ENCODE data around the gene SGCA.

SGCA gene

DNA sequence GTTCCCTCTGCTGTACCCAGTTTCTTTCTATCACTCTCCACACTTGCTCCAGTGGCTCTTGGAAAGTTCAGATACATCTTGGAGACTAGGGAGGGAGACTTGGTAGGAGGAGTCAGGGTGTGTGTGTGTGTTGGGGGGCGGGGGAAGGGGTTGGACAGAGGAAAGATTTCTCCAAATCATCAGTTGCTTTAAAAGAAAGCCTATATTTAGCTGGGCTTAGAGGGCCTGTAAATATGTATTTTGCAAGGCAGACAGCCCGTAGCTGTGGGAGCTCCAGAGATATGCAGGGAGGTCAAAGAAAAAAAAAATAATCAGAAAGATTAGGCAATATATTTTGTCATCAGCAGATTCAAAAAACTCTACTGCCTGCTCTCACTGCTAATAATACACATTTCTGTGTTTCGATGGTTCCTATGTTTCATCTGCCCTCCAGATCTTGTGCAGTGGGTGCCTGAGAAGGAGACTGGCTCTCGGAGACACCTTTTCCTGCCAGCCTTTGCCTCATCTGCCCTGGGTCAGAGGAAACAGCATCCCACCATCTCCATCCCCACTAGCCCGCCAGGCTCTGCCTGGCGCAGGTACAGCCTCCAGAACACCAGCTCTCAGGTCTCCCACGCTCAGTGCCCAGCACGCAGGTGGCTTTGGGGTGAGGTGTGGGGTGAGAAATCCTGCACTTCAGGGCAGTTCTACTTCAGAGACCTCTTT is 10.5 kb upstream of the SGCA start:
- H3K4me3 ChIP-seq (ENCODE audit: low read depth in 1 of 2, low read length in 2 of 2): no peak overlapping the region
- DNase-seq: no peak
- H3K27me3 ChIP-seq (ENCODE audit: insufficient read depth, low read length, poor library complexity): no peaks in the 10 kb centered on the region
- TF ChIP-seq, protein P1, sequence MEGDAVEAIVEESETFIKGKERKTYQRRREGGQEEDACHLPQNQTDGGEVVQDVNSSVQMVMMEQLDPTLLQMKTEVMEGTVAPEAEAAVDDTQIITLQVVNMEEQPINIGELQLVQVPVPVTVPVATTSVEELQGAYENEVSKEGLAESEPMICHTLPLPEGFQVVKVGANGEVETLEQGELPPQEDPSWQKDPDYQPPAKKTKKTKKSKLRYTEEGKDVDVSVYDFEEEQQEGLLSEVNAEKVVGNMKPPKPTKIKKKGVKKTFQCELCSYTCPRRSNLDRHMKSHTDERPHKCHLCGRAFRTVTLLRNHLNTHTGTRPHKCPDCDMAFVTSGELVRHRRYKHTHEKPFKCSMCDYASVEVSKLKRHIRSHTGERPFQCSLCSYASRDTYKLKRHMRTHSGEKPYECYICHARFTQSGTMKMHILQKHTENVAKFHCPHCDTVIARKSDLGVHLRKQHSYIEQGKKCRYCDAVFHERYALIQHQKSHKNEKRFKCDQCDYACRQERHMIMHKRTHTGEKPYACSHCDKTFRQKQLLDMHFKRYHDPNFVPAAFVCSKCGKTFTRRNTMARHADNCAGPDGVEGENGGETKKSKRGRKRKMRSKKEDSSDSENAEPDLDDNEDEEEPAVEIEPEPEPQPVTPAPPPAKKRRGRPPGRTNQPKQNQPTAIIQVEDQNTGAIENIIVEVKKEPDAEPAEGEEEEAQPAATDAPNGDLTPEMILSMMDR (IDR thresholded peaks at IDR 0.05; ENCODE audit: borderline replicate concordance, extremely low read depth, low read length, poor library complexity, severe bottlenecking): no peak
- TF ChIP-seq EZH2 (IDR thresholded peaks at IDR 0.05; ENCODE audit: borderline replicate concordance, low read depth, low read length, severe bottlenecking): no peak
- peaks cover 4% of the 10 kb centered on the region for H3K79me2 ChIP-seq (ENCODE audit: insufficient read depth, low read length)
- no peak for ATAC-seq (ENCODE audit: insufficient read depth, low read depth)
- H3K36me3 ChIP-seq (ENCODE audit: insufficient read depth, low read length): no peaks in the 10 kb centered on the region
- H3K9ac ChIP-seq (ENCODE audit: low read depth, low read length): no peak overlapping the region
- H3K4me1 ChIP-seq (ENCODE audit: insufficient read depth, low read length): peaks cover 15% of the 10 kb centered on the region
- no peaks in the 10 kb centered on the region for H3K9me3 ChIP-seq (ENCODE audit: insufficient read depth, low read length, severe bottlenecking)
- no peak overlapping the region for H3K4me2 ChIP-seq (ENCODE audit: insufficient read depth, low read length)
- no peaks in the 10 kb centered on the region for H4K20me1 ChIP-seq (ENCODE audit: insufficient read depth, low read length)
- H2AFZ ChIP-seq (ENCODE audit: low read depth, low read length): no peak overlapping the region
- H3K27ac ChIP-seq (ENCODE audit: low read length): no peak overlapping the region

DNA sequence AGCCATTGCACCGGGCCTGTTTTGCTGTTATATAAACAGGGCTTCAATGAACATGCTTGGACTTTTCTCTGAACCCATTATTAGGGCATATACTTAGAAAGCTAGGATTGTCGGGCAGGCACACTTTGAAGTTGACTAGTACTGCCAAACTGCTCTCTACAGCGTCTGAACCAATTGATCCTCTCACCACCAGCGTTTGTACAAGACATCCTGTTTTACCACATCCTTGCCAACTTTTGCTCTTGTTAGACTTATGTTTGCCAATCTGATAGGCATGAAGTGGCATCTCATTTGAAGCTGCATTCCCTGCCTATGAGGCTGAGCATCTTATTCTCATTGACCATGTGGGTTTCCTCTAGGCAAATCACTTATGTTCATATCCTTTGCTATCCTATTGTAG is 7.9 kb upstream of the SGCA start:
- H3K27ac ChIP-seq (ENCODE audit: low read length): no peak overlapping the region
- no peaks in the 10 kb centered on the region for H4K20me1 ChIP-seq (ENCODE audit: insufficient read depth, low read length)
- H3K4me1 ChIP-seq (ENCODE audit: insufficient read depth, low read length): peaks cover 20% of the 10 kb centered on the region
- no peaks in the 10 kb centered on the region for H3K27me3 ChIP-seq (ENCODE audit: insufficient read depth, low read length, poor library complexity)
- no peaks in the 10 kb centered on the region for H3K36me3 ChIP-seq (ENCODE audit: insufficient read depth, low read length)
- ATAC-seq (ENCODE audit: insufficient read depth, low read depth): no peak
- H3K9ac ChIP-seq (ENCODE audit: low read depth, low read length): no peak overlapping the region
- TF ChIP-seq, protein P1 (IDR thresholded peaks at IDR 0.05; ENCODE audit: borderline replicate concordance, extremely low read depth, low read length, poor library complexity, severe bottlenecking): no peak
- TF ChIP-seq EZH2 (IDR thresholded peaks at IDR 0.05; ENCODE audit: borderline replicate concordance, low read depth, low read length, severe bottlenecking): no peak
- H3K4me2 ChIP-seq (ENCODE audit: insufficient read depth, low read length): no peak overlapping the region
- H3K79me2 ChIP-seq (ENCODE audit: insufficient read depth, low read length): no peaks in the 10 kb centered on the region
- no peak overlapping the region for H3K4me3 ChIP-seq (ENCODE audit: low read depth in 1 of 2, low read length in 2 of 2)
- no peaks in the 10 kb centered on the region for H3K9me3 ChIP-seq (ENCODE audit: insufficient read depth, low read length, severe bottlenecking)
- peak; percentile 20 for DNase-seq
- no peak overlapping the region for H2AFZ ChIP-seq (ENCODE audit: low read depth, low read length)

DNA sequence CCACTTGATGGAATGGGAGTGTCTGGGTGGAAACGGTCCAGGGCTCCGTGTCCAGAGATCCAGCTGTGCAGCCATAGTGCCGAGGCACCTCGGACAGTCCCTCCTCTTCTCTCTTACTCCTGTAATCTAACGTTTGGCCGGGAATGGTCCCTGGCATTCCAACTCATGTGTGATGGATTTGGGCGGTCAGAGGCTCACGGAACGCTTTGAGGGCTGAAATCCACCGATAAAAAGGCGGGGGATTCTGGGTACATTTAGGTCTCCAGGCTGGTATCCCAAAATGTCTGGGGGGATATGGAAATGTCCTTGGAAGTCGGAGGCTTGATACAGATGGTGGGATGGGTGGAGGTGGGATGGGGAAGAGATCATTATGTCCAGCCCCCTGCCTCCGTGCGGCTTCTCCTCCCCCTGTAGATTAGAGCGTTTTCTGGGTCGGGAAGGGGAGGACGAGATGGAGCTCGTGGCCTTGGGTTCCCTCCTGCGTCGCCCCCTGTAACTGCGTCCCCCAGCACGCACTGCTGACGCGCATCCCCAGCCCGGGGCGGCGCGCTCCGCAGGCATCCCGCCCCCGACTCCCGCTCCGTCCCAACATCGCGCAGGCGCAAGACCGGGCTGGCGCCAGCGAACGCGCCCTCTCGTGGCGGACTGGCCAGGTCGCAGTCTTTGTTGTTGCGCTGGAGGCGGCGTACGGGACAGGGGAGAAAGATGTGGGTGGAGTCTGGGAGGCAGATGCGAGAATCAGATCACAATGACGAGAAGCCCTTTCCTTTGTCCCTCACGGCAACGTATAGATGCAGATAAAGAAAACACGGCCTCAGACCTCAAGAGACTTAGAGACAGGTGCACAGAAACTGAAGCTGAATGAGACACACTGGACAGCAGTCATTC is 4.5 kb upstream of the SGCA start:
- peak; percentile 96 for ATAC-seq (ENCODE audit: insufficient read depth, low read depth)
- Histone ChIP-seq H3K27me3 (ENCODE audit: insufficient read depth, low read length, poor library complexity) (no peaks in the 10 kb centered on the region), H4K20me1 (ENCODE audit: insufficient read depth, low read length) (no peaks in the 10 kb centered on the region), H3K27ac (ENCODE audit: low read length) (peak overlapping the region; percentile 11; the same call in 1 of the 2 replicates), H2AFZ (ENCODE audit: low read depth, low read length) (peak overlapping the region; percentile 79), H3K36me3 (ENCODE audit: insufficient read depth, low read length) (no peaks in the 10 kb centered on the region), H3K9ac (ENCODE audit: low read depth, low read length) (peak overlapping the region; percentile 50), H3K4me2 (ENCODE audit: insufficient read depth, low read length) (peak overlapping the region; percentile 76), H3K4me1 (ENCODE audit: insufficient read depth, low read length) (peaks cover 20% of the 10 kb centered on the region), H3K79me2 (ENCODE audit: insufficient read depth, low read length) (no peaks in the 10 kb centered on the region), H3K4me3 (ENCODE audit: low read depth in 1 of 2, low read length in 2 of 2) (peak overlapping the region in 1 of 2 experiments; percentile 53; a peak in 2 of 4 replicates), H3K9me3 (ENCODE audit: insufficient read depth, low read length, severe bottlenecking) (no peaks in the 10 kb centered on the region)
- DNase-seq: peak; percentile 96
- TF ChIP-seq, protein P1 (IDR thresholded peaks at IDR 0.05; ENCODE audit: borderline replicate concordance, extremely low read depth, low read length, poor library complexity, severe bottlenecking): peak; percentile 97
- TF ChIP-seq EZH2 (IDR thresholded peaks at IDR 0.05; ENCODE audit: borderline replicate concordance, low read depth, low read length, severe bottlenecking): no peak
